GM21717 (cell line): ENCODE measurements around the gene IL24.
"Not testable (repeated sequence)": the region's sequence is repeated elsewhere in the genome, so short reads cannot be mapped to it uniquely, and the experiment has no call there.

Experiments
- ATAC-seq: cut with Tn5 transposase; IDR thresholded peaks from one replicate; pipeline ENCODE4 v1.9.1; 2021; ENCODE audit warnings: mild to moderate bottlenecking, moderate library complexity; ENCODE audit not compliant: unreplicated experiment

Gene IL24

GRCh38 chr1:206897175-206897574 is at the start of gene IL24:
TSS of gene IL24 (plus strand) at chr1:206897443. CDS start at chr1:206897833, 390 bp downstream.
- no peak for ATAC-seq

DNA sequence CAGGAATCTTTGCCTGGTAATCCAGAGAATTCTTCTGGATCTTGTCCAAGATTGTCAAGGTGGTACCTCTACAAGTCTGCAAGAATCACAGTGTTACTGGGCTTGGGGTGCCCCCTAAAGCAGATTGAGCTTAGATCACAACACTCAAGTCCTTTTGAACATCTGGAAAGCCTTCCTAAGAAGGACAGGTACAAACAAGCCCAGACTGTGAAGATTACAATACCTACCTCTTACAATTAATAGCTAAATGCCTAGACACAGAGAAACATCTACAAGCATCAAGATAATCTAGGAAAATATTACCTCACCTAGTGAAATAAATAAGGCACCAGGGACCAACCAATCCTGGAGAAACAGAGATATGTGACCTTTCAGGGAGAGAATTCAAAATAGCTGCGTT is 49.3 kb upstream of the IL24 start:
- ATAC-seq = no peak

GRCh38 chr1:206850401-206850800 is 46.8 kb upstream of the IL24 start:
- no peak for ATAC-seq

DNA sequence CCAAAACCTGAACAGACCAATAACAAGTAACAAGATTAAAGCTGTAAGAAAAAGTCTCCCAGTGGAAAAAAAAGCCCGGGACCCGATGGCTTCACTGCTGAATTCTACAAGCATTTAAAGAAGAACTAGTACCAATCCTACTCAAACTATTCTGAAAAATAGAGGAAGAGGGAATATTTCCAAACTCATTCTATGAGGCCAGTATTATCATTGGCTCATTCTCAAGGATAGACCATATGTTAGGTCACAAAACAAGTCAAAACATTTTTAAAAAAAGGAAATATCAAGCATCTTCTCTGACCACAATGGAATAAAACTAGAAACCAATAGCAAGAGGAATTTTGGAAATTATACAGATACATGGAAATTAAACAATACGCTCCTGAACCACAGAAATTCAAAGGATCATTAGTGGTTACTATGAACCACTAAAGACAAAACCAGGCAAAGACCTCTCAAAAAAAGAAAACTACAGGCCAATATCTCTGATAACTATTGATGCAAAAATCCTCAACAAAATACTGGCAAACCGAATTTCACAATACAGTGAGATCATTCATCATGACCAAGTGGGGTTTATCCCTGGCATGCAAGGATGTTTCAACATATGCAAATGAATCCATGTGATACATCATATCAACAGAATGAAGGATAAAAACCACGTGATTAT is 45.8 kb upstream of the IL24 start:
- no peak for ATAC-seq

GRCh38 chr1:206852662-206853061 is 44.6 kb upstream of the IL24 start:
- ATAC-seq = not testable (repeated sequence)

DNA sequence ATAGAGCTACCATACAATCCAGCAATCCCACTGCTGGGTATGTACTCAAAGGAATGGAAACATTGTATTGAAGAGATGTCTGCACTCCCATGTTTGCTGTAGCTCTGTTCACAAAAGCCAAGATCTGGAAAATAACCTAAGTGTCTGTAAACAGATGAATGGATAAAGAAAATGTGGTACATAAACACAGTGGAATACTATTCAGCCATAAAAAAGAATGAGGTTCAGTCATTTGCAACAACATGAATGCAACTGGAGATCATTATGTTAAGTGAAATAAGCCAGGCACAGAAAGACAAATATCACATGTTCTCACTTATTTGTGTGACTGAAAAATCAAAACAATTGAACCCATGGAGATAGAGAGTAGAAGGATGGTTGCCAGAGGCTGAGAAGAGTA is 43.5 kb upstream of the IL24 start:
- ATAC-seq = not testable (repeated sequence)

DNA sequence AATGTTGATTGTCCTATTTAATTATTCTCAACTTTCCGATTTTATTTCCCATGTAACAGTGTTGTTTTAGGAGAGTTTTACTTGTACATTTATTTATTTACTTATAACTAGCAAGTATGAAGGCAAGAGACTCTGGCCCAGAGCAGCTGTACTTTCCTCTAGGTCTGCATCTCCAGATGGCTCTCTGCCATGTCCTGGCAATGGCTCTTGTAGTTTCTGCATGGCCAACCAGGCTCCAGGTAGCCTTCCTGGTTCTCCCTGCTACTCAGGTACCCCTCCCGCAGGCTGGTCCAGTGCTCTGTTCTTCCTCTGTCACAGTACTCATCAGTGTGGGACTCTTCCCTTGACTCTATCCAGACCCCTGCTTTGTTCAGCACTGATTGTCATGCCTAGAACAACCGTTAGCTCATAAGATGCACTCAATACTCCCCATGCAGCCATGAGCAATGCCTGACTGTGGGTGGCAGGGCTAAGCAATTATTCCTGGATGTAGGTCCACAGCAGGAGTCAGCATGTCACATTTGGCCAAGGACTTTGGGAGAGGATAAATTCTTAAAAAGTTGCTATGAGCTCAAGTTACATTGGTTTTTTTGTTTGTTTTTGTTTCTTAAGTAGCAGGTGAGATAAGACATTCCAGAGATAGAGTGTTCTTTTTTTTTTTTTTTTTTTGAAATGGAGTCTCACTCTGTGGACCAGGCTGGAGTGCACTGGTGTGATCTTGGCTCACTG is 42.7 kb upstream of the IL24 start:
- no peak for ATAC-seq

DNA sequence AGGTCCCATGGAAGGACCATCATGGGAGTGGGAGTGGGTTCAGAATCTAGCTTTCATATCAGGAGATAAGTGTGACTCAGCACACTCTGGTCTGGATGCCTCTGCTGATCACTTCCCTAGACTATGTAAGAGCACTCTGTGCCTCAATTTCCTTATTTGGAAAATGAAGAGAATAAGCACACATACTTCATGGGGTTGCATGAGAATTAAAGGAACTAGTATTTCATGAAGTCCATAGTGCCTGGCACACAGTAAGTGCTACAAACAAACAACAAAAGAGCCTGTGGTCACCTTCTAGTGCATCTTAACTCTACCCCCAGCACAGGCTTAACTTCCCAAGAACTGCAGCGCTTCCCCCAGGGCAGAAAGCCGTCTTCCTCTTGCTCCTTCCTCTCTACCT is 41.4 kb upstream of the IL24 start:
- no peak for ATAC-seq

- no peak for ATAC-seq
Measured at GRCh38 chr1:206856674-206857464, 40.4 kb upstream of the IL24 start.

- no peak for ATAC-seq
Measured at GRCh38 chr1:206859082-206859521, 38.1 kb upstream of the IL24 start.

DNA sequence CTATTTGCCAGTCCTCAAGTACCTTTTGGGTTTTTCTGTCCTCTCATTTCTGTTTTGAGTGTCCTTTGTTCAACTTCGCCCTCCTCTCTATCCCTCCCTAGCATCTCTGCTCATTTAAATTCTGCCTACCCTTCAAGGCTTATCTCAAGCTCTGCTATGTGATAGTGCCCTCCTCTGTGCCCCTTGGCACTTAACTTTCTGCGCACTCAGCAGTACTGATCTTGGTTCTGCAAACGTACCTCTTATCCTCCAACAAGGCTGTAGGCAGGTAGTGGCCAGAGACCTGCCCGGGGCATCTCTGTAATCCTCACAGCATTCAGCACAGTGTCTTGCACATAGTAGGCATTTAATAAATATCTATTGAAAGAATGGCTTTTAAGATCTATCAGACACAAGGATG is 37.1 kb upstream of the IL24 start:
- ATAC-seq = no peak

- ATAC-seq = no peak
Measured at GRCh38 chr1:206863266-206863665, 34.0 kb upstream of the IL24 start.

- ATAC-seq = no peak
Measured at GRCh38 chr1:206864939-206865671, 32.1 kb upstream of the IL24 start, which contains the start of gene IL20. TSS of gene IL20 (plus strand) at chr1:206865623. CDS start at chr1:206865853, 230 bp downstream.

- no peak for ATAC-seq
Measured at GRCh38 chr1:206866062-206866461, 31.2 kb upstream of the IL24 start.

- no peak for ATAC-seq
Measured at GRCh38 chr1:206867239-206867638, 30.0 kb upstream of the IL24 start.

GRCh38 chr1:206867716-206868115 is 29.5 kb upstream of the IL24 start:
- no peak for ATAC-seq

- ATAC-seq = no peak
Measured at GRCh38 chr1:206868264-206868663, 29.0 kb upstream of the IL24 start.

DNA sequence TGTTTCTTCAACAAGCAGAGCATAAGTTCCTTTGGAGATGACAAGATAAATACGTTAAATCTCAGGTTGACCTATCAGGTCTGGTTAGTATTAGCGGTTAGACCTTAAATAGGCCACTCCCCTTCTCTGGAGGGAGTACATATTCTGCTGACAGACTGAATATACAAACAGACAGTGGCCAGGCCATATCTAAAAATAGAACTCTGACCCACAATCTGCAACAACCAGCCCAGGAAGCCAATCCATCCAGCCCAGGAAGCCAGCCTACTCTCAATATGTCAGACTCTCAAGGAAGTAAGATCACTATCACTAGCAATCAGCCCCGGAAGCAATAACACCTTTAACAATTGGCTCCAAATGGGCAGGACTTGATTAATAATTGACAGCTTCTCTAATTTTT is 25.1 kb upstream of the IL24 start:
- no peak for ATAC-seq

- ATAC-seq = no peak
Measured at GRCh38 chr1:206873603-206874188, 23.5 kb upstream of the IL24 start.

DNA sequence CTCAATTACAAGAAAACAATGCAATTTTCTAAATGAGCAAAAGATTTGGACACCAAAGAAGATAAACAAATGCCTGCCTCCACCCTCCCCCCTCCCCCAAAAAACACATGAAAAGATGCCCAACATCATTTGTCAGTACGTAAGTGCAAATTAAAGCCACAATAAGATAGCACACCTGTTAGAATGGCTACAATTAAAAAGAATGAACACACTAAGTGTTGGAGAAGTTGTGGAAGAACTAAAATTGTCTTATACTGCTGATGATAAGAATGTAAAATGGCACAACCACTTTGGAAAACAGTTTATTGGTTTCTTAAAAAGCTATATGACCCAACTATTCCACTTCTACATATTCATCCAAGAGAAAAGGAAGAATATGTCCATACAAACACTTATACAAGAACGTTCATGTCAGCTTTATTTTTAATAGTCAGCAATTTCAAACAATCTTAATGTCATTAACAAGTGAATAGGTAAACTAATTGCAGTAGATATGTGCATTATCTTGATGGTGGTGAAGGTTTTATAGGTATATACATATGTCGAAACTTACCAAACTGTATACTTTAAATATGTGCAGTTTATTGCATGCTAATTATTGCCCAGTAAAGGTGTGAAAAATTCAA is 21.4 kb upstream of the IL24 start:
- ATAC-seq = no peak
